Thymus (tissue), 11 donors: ENCODE measurements around the gene TANC1. TPM values are rescaled to one million over a fixed set of nuclear protein-coding genes. Genes with fewer than 3 reads are reported as not detected.
"Not testable (repeated sequence)": the region's sequence is repeated elsewhere in the genome, so short reads cannot be mapped to it uniquely, and the experiment has no call there.

Source experiments
- DNase-seq, 9 donors: peaks; one replicate each; pipeline ENCODE4 v3.0.0-alpha.2; 2013; ENCODE audit warnings: low spot score in 9 of 9, low read depth in 6 of 9, missing footprints in 1 of 9
- H3K27ac ChIP-seq, 2 donors: one replicate each; pipeline ENCODE4 v1.5.1; 2013; ENCODE audit warnings: control low read depth in 1 of 2, low read depth in 1 of 2, low read length in 1 of 2, mild to moderate bottlenecking in 1 of 2, moderate library complexity in 1 of 2
- H3K27me3 ChIP-seq, 2 donors: one replicate each; pipeline ENCODE4 v1.5.1; 2013; ENCODE audit warnings: low read length in 1 of 2; ENCODE audit not compliant: control insufficient read depth in 2 of 2, insufficient read depth in 1 of 2
- H3K36me3 ChIP-seq, 2 donors: one replicate each; pipeline ENCODE4 v1.5.1; 2013; ENCODE audit warnings: low read length in 1 of 2, mild to moderate bottlenecking in 1 of 2, moderate library complexity in 1 of 2; ENCODE audit not compliant: control insufficient read depth in 2 of 2, insufficient read depth in 2 of 2
- H3K4me1 ChIP-seq, 2 donors: one replicate each; pipeline ENCODE4 v1.5.1; 2013; ENCODE audit warnings: low read length in 2 of 2; ENCODE audit not compliant: control insufficient read depth in 2 of 2, insufficient read depth in 2 of 2
- H3K4me3 ChIP-seq, 2 donors: one replicate each; pipeline ENCODE4 v1.5.1; 2013; ENCODE audit warnings: low read length in 2 of 2, control low read depth in 1 of 2, mild to moderate bottlenecking in 1 of 2
- H3K9me3 ChIP-seq, 2 donors: one replicate each; pipeline ENCODE4 v1.5.1; 2013; ENCODE audit warnings: low read length in 1 of 2, mild to moderate bottlenecking in 1 of 2; ENCODE audit not compliant: control insufficient read depth in 2 of 2, insufficient read depth in 1 of 2
- WGBS: extraction: QIAGEN DNeasy Blood & Tissue Kit; methylation state at CpG from one replicate; pipeline ENCODE4 v1.1.7; 2013; 5-methylcytosine and 5-hydroxymethylcytosine counted together
- polyA plus RNA-seq: library from polyadenylated mRNA; stranded (reverse); fragments of 200-250 nt; gene quantifications from one replicate; pipeline ENCODE4 v1.2.3, GENCODE V29; 2013
- total RNA-seq: library from RNA; stranded (reverse); fragments of 120-200 nt; gene quantifications from one replicate; pipeline ENCODE4 v1.2.4, GENCODE V29; 2013
- donor health status: healthy.

Gene TANC1
- total and polyA plus RNA-seq, 2 donors: 3.5 to 13.0 TPM

GRCh38 chr2:159041328-159041727, 72.9 kb downstream of the TANC1 start:
- not testable (repeated sequence) for H3K27ac ChIP-seq

DNA sequence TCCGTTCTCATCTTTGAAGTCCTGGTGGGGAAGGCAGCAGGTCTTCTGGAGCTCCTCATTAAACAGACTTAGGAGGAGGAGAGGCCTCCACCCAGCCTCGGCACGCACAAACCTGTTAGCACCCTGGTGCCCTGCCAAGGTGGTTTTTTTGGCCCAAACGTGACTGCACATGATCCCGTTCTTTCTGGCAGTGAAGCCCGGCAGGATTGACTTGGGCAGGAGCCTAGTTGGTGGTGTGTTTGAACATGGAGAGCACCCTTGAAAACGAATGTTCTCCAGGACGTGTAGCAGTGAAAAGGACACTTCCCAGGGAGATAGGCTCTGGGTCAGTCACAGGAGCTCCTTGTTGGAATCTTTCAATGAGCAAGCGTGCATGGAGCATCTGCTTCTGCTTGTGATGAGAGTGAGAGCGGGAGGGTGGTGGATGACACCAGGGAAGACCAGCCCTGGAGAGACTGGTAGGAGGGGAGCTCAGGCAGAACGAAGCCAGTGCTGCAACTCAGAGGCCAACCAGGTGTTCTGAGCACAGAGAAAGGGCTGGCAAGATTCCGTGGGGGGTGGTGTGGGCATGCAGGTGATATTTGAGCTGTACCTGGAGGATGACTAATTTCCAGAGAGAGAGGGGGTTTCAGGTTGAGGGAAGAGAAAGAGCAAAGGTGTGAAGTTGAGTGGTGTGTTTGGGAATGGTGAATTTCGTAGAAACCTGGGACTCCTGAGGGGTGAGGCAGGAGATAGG, 73.8 kb downstream of the TANC1 start:
- Histone ChIP-seq H3K27me3 (no peaks in the 10 kb centered on the region), H3K36me3 (peaks cover 0 to 2% of the 10 kb centered on the region in 2 donors), H3K9me3 (peaks cover 0 to 10% of the 10 kb centered on the region in 2 donors), H3K4me3 (no peak overlapping the region), H3K27ac (no peak overlapping the region), H3K4me1 (no peaks in the 10 kb centered on the region)
- no peak for DNase-seq
- WGBS: 95% methylated on average over 13 of the region's 13 CpGs

More at GRCh38 chr2:159041328-159041727, 72.9 kb downstream of the TANC1 start:
- H3K36me3 ChIP-seq, H3K4me1 ChIP-seq, H3K4me3 ChIP-seq, H3K27me3 ChIP-seq, DNase-seq: not testable (repeated sequence)
- WGBS: 99% methylated on average over 11 of the region's 11 CpGs
- peaks cover 0 to 10% of the 10 kb centered on the region in 2 donors for H3K9me3 ChIP-seq

GRCh38 chr2:159043710-159044109, 75.3 kb downstream of the TANC1 start:
- peaks cover 0 to 2% of the 10 kb centered on the region in 2 donors for H3K36me3 ChIP-seq
- WGBS: 98% methylated on average over 5 of the region's 5 CpGs
- no peak for DNase-seq
- no peaks in the 10 kb centered on the region for H3K27me3 ChIP-seq
- no peak overlapping the region for H3K27ac ChIP-seq
- peaks cover 0 to 10% of the 10 kb centered on the region in 2 donors for H3K9me3 ChIP-seq
- no peaks in the 10 kb centered on the region for H3K4me1 ChIP-seq
- H3K4me3 ChIP-seq: no peak overlapping the region

GRCh38 chr2:159044804-159045286, 76.4 kb downstream of the TANC1 start:
- Histone ChIP-seq H3K27me3 (no peaks in the 10 kb centered on the region), H3K4me3 (no peak overlapping the region), H3K4me1 (no peaks in the 10 kb centered on the region), H3K27ac (no peak overlapping the region), H3K9me3 (peaks cover 0 to 10% of the 10 kb centered on the region in 2 donors), H3K36me3 (peaks cover 0 to 2% of the 10 kb centered on the region in 2 donors)
- 84% methylated on average over 4 of the region's 4 CpGs for WGBS
- no peak for DNase-seq

GRCh38 chr2:159045545-159046454, 77.4 kb downstream of the TANC1 start:
- Histone ChIP-seq H3K27me3 (no peaks in the 10 kb centered on the region), H3K9me3 (peaks cover 0 to 10% of the 10 kb centered on the region in 2 donors), H3K4me3 (no peak overlapping the region), H3K36me3 (peaks cover 0 to 2% of the 10 kb centered on the region in 2 donors), H3K27ac (no peak overlapping the region), H3K4me1 (no peaks in the 10 kb centered on the region)
- DNase-seq: no peak
- 76% methylated on average over 11 of the region's 11 CpGs for WGBS

GRCh38 chr2:159046966-159047365, 78.5 kb downstream of the TANC1 start:
- Histone ChIP-seq H3K9me3 (peaks cover 0 to 2% of the 10 kb centered on the region in 2 donors), H3K27ac (no peak overlapping the region), H3K4me3 (no peak overlapping the region), H3K4me1 (no peaks in the 10 kb centered on the region), H3K36me3 (peaks cover 0 to 2% of the 10 kb centered on the region in 2 donors), H3K27me3 (no peaks in the 10 kb centered on the region)
- WGBS: 92% methylated on average over 1 of the region's 1 CpG
- no peak for DNase-seq

DNA sequence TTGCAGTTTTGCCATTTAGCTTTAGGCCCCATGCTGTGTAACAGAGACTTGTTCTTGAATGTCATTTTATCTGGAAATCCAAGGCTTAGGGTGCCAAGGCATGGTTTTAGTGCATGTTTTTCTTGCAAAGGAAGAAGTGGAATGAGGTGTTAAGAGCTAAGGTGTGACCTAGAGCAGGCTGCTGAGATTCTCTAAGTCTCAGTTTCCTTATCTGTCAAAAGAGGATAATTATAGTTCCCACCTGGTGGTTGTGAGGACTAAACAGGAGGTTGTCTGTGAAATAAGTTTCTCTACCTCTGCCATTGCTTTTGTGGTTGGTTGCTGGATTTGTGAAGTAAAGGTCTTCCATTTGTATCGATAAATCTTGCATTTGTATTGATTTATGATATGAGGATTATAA, 82.0 kb downstream of the TANC1 start:
- Histone ChIP-seq H3K27ac (no peak overlapping the region), H3K4me3 (no peak overlapping the region), H3K36me3 (no peaks in the 10 kb centered on the region), H3K9me3 (no peaks in the 10 kb centered on the region), H3K4me1 (peaks cover 0 to 5% of the 10 kb centered on the region in 2 donors), H3K27me3 (no peaks in the 10 kb centered on the region)
- WGBS: 98% methylated on average over 1 of the region's 1 CpG
- DNase-seq: no peak

- Histone ChIP-seq H3K9me3 (no peaks in the 10 kb centered on the region), H3K27me3 (no peaks in the 10 kb centered on the region), H3K27ac (no peak overlapping the region), H3K4me1 (peaks cover 0 to 5% of the 10 kb centered on the region in 2 donors), H3K4me3 (no peak overlapping the region), H3K36me3 (no peaks in the 10 kb centered on the region)
- WGBS: 99% methylated on average over 3 of the region's 3 CpGs
- DNase-seq: no peak
Measured at GRCh38 chr2:159051133-159051532, 82.7 kb downstream of the TANC1 start.

DNA sequence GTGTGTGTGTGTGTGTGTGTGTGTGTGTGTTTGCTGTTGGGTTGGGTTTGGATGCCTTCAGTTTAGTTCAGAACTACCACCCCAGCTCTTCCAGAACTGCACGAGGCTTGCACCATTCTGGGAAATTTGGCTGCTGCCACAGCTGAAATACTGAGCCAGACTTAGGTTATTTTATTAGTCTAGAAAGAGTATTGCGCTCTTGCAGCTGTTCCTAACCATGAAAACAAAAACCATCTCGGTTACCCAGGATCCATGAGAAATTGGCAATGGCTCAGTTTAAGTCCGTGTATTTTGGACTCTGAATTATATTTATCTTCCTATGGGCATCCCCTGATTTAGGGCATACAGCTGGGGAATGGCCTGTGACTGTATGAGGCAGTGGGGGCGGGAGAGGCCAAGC, 83.2 kb downstream of the TANC1 start:
- H3K27me3 ChIP-seq: no peaks in the 10 kb centered on the region
- H3K27ac ChIP-seq: no peak overlapping the region
- no peaks in the 10 kb centered on the region for H3K36me3 ChIP-seq
- 94% methylated on average over 5 of the region's 5 CpGs for WGBS
- no peak overlapping the region for H3K4me3 ChIP-seq
- no peak for DNase-seq
- H3K4me1 ChIP-seq: peaks cover 0 to 5% of the 10 kb centered on the region in 2 donors
- no peaks in the 10 kb centered on the region for H3K9me3 ChIP-seq
